22Rv1 (cell line): ENCODE data around the gene PSD2.

Source experiments
- CTCF ChIP-seq: fragments of 450-650 bp; IDR thresholded peaks from 2 replicates; pipeline ENCODE4 v1.5.1; 2017; ENCODE audit warnings: mild to moderate bottlenecking
- ZFX ChIP-seq: fragments of 450-650 bp; IDR thresholded peaks from 2 replicates; pipeline ENCODE4 v1.6.1; 2017; ENCODE audit warnings: antibody characterized with exemption, borderline replicate concordance

GRCh38 chr5:139803978-139804377, 8.4 kb downstream of the PSD2 start:
- TF ChIP-seq CTCF = no peak
- TF ChIP-seq ZFX = no peak
